ENCODE results near the gene KCNMB2. TPM values are rescaled to one million over a fixed set of nuclear protein-coding genes. Genes with fewer than 3 reads are reported as not detected.

KCNMB2 gene
- total RNA-seq, 2 donors from 2014 or later: 0.68 TPM; not detected in 1

DNA sequence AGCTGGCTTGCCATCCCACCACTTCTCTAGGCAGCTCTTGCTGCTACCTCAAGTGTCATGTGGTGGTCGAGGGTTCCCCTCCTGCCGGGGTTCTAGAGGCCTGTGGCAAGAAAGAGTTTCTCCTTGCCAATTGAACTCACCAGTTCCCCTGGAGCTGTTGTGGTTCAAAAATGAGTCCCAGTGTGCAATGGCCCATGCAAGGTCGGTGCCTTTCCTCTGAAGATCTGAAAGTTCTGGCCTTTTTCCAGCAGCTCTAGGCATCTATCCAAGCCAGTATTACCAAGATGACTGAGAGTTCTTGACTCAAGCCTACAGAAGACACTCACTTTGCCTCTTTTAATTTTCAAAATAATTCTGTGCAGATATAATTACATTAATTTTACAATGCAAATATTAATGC, 163.6 kb downstream of the KCNMB2 start:
- TF ChIP-seq POLR2AphosphoS5 (IDR thresholded peaks at IDR 0.05): no peak
- no peak for TF ChIP-seq POLR2A (IDR thresholded peaks at IDR 0.05)
- TF ChIP-seq, protein P1, sequence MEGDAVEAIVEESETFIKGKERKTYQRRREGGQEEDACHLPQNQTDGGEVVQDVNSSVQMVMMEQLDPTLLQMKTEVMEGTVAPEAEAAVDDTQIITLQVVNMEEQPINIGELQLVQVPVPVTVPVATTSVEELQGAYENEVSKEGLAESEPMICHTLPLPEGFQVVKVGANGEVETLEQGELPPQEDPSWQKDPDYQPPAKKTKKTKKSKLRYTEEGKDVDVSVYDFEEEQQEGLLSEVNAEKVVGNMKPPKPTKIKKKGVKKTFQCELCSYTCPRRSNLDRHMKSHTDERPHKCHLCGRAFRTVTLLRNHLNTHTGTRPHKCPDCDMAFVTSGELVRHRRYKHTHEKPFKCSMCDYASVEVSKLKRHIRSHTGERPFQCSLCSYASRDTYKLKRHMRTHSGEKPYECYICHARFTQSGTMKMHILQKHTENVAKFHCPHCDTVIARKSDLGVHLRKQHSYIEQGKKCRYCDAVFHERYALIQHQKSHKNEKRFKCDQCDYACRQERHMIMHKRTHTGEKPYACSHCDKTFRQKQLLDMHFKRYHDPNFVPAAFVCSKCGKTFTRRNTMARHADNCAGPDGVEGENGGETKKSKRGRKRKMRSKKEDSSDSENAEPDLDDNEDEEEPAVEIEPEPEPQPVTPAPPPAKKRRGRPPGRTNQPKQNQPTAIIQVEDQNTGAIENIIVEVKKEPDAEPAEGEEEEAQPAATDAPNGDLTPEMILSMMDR (IDR thresholded peaks at IDR 0.05): no peak
- Histone ChIP-seq H3K27ac (no peak overlapping the region), H3K4me3 (no peak overlapping the region), H3K4me1 (replicated peaks) (no peaks in the 10 kb centered on the region), H3K9me3 (no peaks in the 10 kb centered on the region), H3K27me3 (replicated peaks; ENCODE audit: insufficient read depth) (no peaks in the 10 kb centered on the region), H3K36me3 (no peaks in the 10 kb centered on the region)
- no peak for DNase-seq (ENCODE audit: low spot score)
- intact Hi-C loops (cut with DNase I): no loop called here
- 68% methylated on average over 3 of the region's 3 CpGs for WGBS

DNA sequence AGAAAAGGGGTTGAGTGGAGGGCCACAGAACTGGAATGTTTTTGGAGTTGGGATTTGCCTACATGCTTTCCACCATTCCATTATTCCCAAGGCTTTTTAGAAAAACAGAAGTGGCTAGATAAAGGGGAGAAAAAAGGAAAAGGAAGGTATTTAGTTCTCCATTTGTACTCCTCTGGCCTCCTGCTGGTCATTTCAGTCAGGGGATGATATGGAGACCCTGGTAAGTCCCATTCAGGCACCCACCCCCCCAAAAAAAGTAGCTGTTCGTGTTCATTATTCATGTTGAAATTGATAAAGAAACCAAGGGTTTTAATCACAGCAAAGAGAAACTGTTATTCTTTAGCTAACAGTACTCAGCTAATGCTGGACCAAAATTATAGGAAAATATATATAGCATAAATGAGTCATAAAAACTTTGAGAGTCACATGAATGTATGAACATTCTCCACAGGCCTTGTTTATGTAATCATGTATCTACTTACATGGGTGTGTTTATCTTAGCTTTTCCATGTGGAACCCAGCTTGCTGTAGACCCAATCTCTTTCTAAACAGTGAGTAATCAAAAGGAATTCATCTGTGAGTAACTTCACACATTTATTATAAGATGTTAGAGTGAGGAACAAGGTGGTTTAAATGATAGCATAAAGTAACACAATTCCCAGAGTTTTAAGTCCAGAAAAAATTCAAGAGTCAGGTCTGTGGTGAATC, 167.2 kb downstream of the KCNMB2 start:
- intact Hi-C loops (cut with DNase I): no loop called here
- WGBS: 81% methylated on average over 1 of the region's 1 CpG
- H3K4me1 ChIP-seq (replicated peaks): no peaks in the 10 kb centered on the region
- no peaks in the 10 kb centered on the region for H3K36me3 ChIP-seq
- no peak overlapping the region for H3K27ac ChIP-seq
- H3K9me3 ChIP-seq: no peaks in the 10 kb centered on the region
- TF ChIP-seq, protein P1 (IDR thresholded peaks at IDR 0.05): no peak
- no peak for TF ChIP-seq POLR2A (IDR thresholded peaks at IDR 0.05)
- no peaks in the 10 kb centered on the region for H3K27me3 ChIP-seq (replicated peaks; ENCODE audit: insufficient read depth)
- no peak for DNase-seq (ENCODE audit: low spot score)
- no peak overlapping the region for H3K4me3 ChIP-seq

DNA sequence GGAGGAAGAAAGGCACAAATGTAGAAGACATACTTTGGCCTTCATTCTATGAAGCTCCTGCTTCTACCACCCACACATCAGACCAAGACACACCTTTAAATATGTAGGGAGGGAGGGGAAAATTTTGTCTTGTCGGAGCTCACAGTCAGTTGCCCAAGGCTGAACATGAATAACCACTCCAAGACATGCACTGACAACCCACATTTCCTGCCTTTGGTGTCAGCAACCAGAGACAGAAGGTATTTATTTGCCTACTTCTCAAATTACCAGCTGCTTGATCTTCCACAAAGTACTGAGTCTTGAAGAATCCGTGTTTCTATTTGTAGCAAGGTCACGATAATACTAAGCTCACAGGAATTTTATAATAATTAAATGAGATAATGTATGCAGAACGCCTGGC, 169.7 kb downstream of the KCNMB2 start:
- H3K9me3 ChIP-seq: no peaks in the 10 kb centered on the region
- peak; percentile 24 for DNase-seq (ENCODE audit: low spot score)
- H3K27me3 ChIP-seq (replicated peaks; ENCODE audit: insufficient read depth): no peaks in the 10 kb centered on the region
- TF ChIP-seq POLR2A (IDR thresholded peaks at IDR 0.05) (no peak), POLR2AphosphoS5 (IDR thresholded peaks at IDR 0.05) (no peak)
- TF ChIP-seq, protein P1 (IDR thresholded peaks at IDR 0.05): no peak
- intact Hi-C loops (cut with DNase I): no loop called here
- no peak overlapping the region for H3K27ac ChIP-seq
- no peaks in the 10 kb centered on the region for H3K4me1 ChIP-seq (replicated peaks)
- 37% methylated on average over 4 of the region's 4 CpGs for WGBS
- H3K36me3 ChIP-seq: no peaks in the 10 kb centered on the region
- H3K4me3 ChIP-seq: no peak overlapping the region

DNA sequence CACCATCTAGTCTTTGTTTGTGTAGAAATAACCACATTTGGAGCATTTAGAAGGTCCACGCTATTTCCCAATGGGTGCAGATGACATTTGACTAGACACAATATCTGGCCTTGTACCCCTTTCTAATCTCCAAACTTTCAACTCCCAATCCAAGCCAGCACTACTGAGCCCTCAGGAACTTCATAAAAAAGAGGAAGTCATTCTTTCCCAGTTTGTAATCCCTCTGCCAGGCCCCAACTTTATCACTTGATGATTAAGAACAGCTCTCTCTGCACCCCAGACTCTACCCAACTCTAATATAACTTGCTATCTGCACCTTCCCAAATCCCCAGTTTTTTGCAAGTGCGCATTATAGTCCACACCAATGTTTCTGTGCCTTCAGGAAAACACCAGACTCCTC, 170.2 kb downstream of the KCNMB2 start:
- no peak for DNase-seq (ENCODE audit: low spot score)
- Histone ChIP-seq H3K27me3 (replicated peaks; ENCODE audit: insufficient read depth) (no peaks in the 10 kb centered on the region), H3K27ac (no peak overlapping the region), H3K4me3 (no peak overlapping the region), H3K9me3 (no peaks in the 10 kb centered on the region), H3K4me1 (replicated peaks) (no peaks in the 10 kb centered on the region), H3K36me3 (no peaks in the 10 kb centered on the region)
- intact Hi-C loops (cut with DNase I): no loop called here
- TF ChIP-seq, protein P1 (IDR thresholded peaks at IDR 0.05): no peak
- TF ChIP-seq POLR2A (IDR thresholded peaks at IDR 0.05): no peak
- TF ChIP-seq POLR2AphosphoS5 (IDR thresholded peaks at IDR 0.05): no peak
- WGBS: 92% methylated on average over 2 of the region's 2 CpGs

DNA sequence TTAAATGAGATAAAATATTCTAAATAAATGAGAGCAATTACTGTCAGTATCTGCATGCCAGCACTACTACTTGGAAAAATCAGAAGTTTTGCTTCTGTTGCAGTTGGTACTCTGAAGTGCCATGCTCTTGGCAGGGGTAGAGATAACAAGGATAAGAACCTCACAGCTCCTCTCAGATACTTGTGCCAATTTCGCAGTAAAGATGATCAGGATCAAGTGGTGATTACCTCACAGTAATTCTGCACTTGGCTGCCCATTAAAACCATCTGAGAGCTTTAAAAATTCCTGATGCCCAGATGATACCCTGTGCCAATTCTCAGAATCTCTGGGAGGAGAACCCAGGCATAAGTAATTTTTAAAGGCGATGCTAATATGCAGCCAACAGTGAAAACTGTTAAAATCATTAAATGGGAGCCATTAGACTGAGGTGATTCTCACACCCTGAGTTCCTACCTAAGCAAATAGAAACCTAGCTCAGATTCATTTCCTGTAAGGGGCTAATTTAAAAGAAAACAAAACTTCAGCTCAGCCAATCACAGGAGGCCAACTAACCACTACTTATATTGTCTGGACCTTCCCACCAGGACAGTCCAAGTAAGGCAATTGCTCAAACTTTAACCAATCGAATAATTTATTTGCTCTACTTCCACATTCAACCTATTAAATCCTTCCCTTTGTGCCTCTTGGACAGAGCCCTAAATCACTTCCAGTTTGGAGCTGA, 171.2 kb downstream of the KCNMB2 start:
- intact Hi-C loops (cut with DNase I): no loop called here
- WGBS: 48% methylated on average over 3 of the region's 3 CpGs
- no peaks in the 10 kb centered on the region for H3K4me1 ChIP-seq (replicated peaks)
- TF ChIP-seq, protein P1 (IDR thresholded peaks at IDR 0.05): no peak
- TF ChIP-seq POLR2A (IDR thresholded peaks at IDR 0.05): no peak
- no peak for TF ChIP-seq POLR2AphosphoS5 (IDR thresholded peaks at IDR 0.05)
- no peak for DNase-seq (ENCODE audit: low spot score)
- no peaks in the 10 kb centered on the region for H3K9me3 ChIP-seq
- no peak overlapping the region for H3K27ac ChIP-seq
- no peak overlapping the region for H3K4me3 ChIP-seq
- no peaks in the 10 kb centered on the region for H3K27me3 ChIP-seq (replicated peaks; ENCODE audit: insufficient read depth)
- H3K36me3 ChIP-seq: no peaks in the 10 kb centered on the region
